ENCODE measurements around the gene DTX2.
"Not testable (repeated sequence)": the region's sequence is repeated elsewhere in the genome, so short reads cannot be mapped to it uniquely, and the experiment has no call there.

The DTX2 gene

GRCh38 chr7:76445577-76446008, 15.9 kb upstream of the DTX2 start:
- not testable (repeated sequence) for DNase-seq

- DNase-seq: not testable (repeated sequence)
Observed at GRCh38 chr7:76457017-76457416, 4.5 kb upstream of the DTX2 start.

GRCh38 chr7:76458504-76458903, 3.0 kb upstream of the DTX2 start:
- not testable (repeated sequence) for DNase-seq

- DNase-seq: not testable (repeated sequence)
Observed at GRCh38 chr7:76460767-76461166, 742 bp upstream of the DTX2 start.

GRCh38 chr7:76462271-76462882, 868 bp downstream of the DTX2 start:
- not testable (repeated sequence) for DNase-seq

GRCh38 chr7:76464959-76465358, 3.5 kb downstream of the DTX2 start:
- DNase-seq: not testable (repeated sequence)

- not testable (repeated sequence) for DNase-seq
Observed at GRCh38 chr7:76465950-76466349, 4.4 kb downstream of the DTX2 start.

GRCh38 chr7:76467743-76468404, 6.4 kb downstream of the DTX2 start:
- not testable (repeated sequence) for DNase-seq

GRCh38 chr7:76471556-76472221, 10.2 kb downstream of the DTX2 start:
- not testable (repeated sequence) for DNase-seq

- not testable (repeated sequence) for DNase-seq
Observed at GRCh38 chr7:76473097-76473496, 11.6 kb downstream of the DTX2 start.

- not testable (repeated sequence) for DNase-seq
Observed at GRCh38 chr7:76476280-76476679, 14.8 kb downstream of the DTX2 start.

- DNase-seq: not testable (repeated sequence)
Observed at GRCh38 chr7:76476742-76477474, 15.4 kb downstream of the DTX2 start.

- DNase-seq: not testable (repeated sequence)
Observed at GRCh38 chr7:76479628-76480027, 18.1 kb downstream of the DTX2 start.

- DNase-seq: not testable (repeated sequence)
Observed at GRCh38 chr7:76480403-76481253, 19.1 kb downstream of the DTX2 start.

GRCh38 chr7:76482660-76483059, 21.2 kb downstream of the DTX2 start:
- not testable (repeated sequence) for DNase-seq

GRCh38 chr7:76483081-76483480, 21.6 kb downstream of the DTX2 start:
- not testable (repeated sequence) for DNase-seq

- DNase-seq: not testable (repeated sequence)
Observed at GRCh38 chr7:76484456-76484855, 22.9 kb downstream of the DTX2 start.

GRCh38 chr7:76485822-76486610, 24.5 kb downstream of the DTX2 start:
- DNase-seq: not testable (repeated sequence)

GRCh38 chr7:76486618-76487017, 25.1 kb downstream of the DTX2 start:
- not testable (repeated sequence) for DNase-seq

GRCh38 chr7:76487969-76488368, 26.5 kb downstream of the DTX2 start:
- not testable (repeated sequence) for DNase-seq

GRCh38 chr7:76492139-76492538, 30.6 kb downstream of the DTX2 start:
- DNase-seq: not testable (repeated sequence)

Data from NCI-H2227 treated with DMSO at 0.1 percent for 48 hours (cell line).